Karpas-422 (cell line): ENCODE results near the gene C5orf46. TPM values are rescaled to one million over a fixed set of nuclear protein-coding genes. Genes with fewer than 3 reads are reported as not detected.

Source experiments
- DNase-seq: peaks from one replicate; pipeline ENCODE4 v3.0.0-alpha.2; 2015
- H2AFZ ChIP-seq: fragments of 200-600 bp; sonication (generic); 2 replicates; pipeline ENCODE4 v1.6.1; 2014; ENCODE audit warnings: antibody characterized with exemption, low read length, mixed read lengths
- H3K27ac ChIP-seq: fragments of 200-600 bp; sonication (generic); 2 replicates; pipeline ENCODE4 v1.5.1; 2014; ENCODE audit warnings: mild to moderate bottlenecking, low read length, moderate library complexity
- H3K27me3 ChIP-seq: fragments of 200-600 bp; sonication (generic); 2 replicates; pipeline ENCODE4 v1.6.1; 2014; ENCODE audit warnings: low read length, mixed read lengths
- H3K36me3 ChIP-seq: fragments of 200-600 bp; sonication (generic); 2 replicates; pipeline ENCODE4 v1.6.1; 2014; ENCODE audit warnings: low read length, mixed read lengths; ENCODE audit not compliant: insufficient read depth
- H3K4me1 ChIP-seq: fragments of 200-600 bp; sonication (generic); 2 replicates; pipeline ENCODE4 v1.6.1; 2014; ENCODE audit warnings: mild to moderate bottlenecking, low read length, mixed read lengths
- H3K4me2 ChIP-seq: fragments of 200-600 bp; sonication (generic); 2 replicates; pipeline ENCODE4 v1.6.1; 2014; ENCODE audit warnings: low read length, low read depth, mild to moderate bottlenecking; ENCODE audit not compliant: poor library complexity, severe bottlenecking
- H3K4me3 ChIP-seq: fragments of 200-600 bp; sonication (generic); 2 replicates; pipeline ENCODE4 v1.5.1; 2014; ENCODE audit warnings: mild to moderate bottlenecking, antibody characterized with exemption, low read length, mixed read lengths
- H3K79me2 ChIP-seq: fragments of 200-600 bp; sonication (generic); 2 replicates; pipeline ENCODE4 v1.6.1; 2014; ENCODE audit warnings: mild to moderate bottlenecking, low read length, mixed read lengths
- H3K9ac ChIP-seq: fragments of 200-600 bp; sonication (generic); 2 replicates; pipeline ENCODE4 v1.6.0; 2014; ENCODE audit warnings: low read length
- H3K9me2 ChIP-seq: fragments of 200-600 bp; sonication (generic), shearing (Covaris generic); replicated peaks from 2 replicates; pipeline ENCODE4 v1.6.0; 2014; ENCODE audit warnings: mild to moderate bottlenecking, low read length, moderate library complexity; ENCODE audit not compliant: insufficient read depth
- H3K9me3 ChIP-seq: fragments of 300-700, 200-600 bp; sonication (generic); 2 replicates; pipeline ENCODE4 v1.6.1; 2014; ENCODE audit warnings: low read length, mixed read lengths
- H4K20me1 ChIP-seq: fragments of 200-600 bp; sonication (generic); 2 replicates; pipeline ENCODE4 v1.6.1; 2014; ENCODE audit warnings: mild to moderate bottlenecking, antibody characterized with exemption, low read length, low read depth; ENCODE audit not compliant: insufficient read depth
- total RNA-seq: library from RNA; depleted of rRNA; stranded (reverse); fragments of >200 nt; shearing (Covaris generic); gene quantifications from 2 replicates; pipeline ENCODE4 v1.2.3, GENCODE V29; 2014; ENCODE audit warnings: low replicate concordance

The C5orf46 gene
- total RNA-seq, 1 experiment from 2014 or later: not detected

DNA sequence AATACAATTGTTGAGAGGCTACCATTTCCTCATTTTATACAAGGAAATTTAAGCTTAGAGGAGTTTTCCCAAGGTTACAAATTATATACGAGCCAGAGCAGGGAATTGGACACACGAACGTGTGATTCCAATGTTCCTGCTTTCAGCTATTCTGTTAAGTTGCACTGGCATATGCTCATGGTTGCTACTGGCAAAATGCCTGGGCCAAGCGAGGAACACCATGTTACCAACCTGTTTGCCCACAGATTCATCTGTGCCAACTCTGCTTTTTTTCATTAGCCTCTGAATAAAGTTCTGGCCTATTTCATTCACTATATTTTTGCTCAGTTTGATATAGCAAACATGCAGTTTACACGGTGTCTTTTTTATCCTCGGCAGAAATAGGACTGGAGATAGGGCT is 5.1 kb upstream of the C5orf46 start:
- no peak overlapping the region for H3K27ac ChIP-seq
- H4K20me1 ChIP-seq: no peaks in the 10 kb centered on the region
- H3K36me3 ChIP-seq: no peaks in the 10 kb centered on the region
- H3K79me2 ChIP-seq: no peaks in the 10 kb centered on the region
- H3K9ac ChIP-seq: no peak overlapping the region
- H3K9me3 ChIP-seq: no peaks in the 10 kb centered on the region
- no peak overlapping the region for H3K4me2 ChIP-seq
- no peaks in the 10 kb centered on the region for H3K9me2 ChIP-seq
- H3K4me3 ChIP-seq: no peak overlapping the region
- no peaks in the 10 kb centered on the region for H3K27me3 ChIP-seq
- DNase-seq: no peak
- no peak overlapping the region for H2AFZ ChIP-seq
- H3K4me1 ChIP-seq: 0 out of 2 replicates have a peak, but pooled peaks cover 2% of the 10 kb centered on the region

DNA sequence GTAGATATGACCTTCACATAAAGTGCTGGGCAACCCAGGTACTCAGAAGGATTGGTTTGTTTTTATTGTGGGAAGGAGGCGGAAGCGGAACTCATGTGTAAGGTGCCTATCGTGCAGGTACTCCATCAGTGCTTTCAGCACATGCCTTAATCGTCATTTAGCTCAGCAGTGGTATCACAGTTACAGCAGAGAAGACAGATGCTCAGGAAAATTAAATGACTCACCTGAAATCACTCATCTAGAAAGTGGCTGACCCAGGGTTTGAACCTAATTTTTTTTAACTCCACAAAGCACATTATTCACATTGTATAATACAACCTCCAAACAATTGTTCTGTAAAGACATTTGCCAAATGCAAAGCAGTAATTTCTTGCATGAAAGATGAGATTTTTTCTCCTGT is 2.2 kb downstream of the C5orf46 start:
- Histone ChIP-seq H3K27ac (no peak overlapping the region), H2AFZ (no peak overlapping the region), H3K27me3 (no peaks in the 10 kb centered on the region), H3K9me3 (no peaks in the 10 kb centered on the region), H3K4me2 (no peak overlapping the region), H4K20me1 (no peaks in the 10 kb centered on the region), H3K4me1 (peaks cover 12% of the 10 kb centered on the region), H3K9me2 (no peaks in the 10 kb centered on the region), H3K36me3 (no peaks in the 10 kb centered on the region), H3K9ac (no peak overlapping the region), H3K79me2 (no peaks in the 10 kb centered on the region), H3K4me3 (no peak overlapping the region)
- DNase-seq: no peak

DNA sequence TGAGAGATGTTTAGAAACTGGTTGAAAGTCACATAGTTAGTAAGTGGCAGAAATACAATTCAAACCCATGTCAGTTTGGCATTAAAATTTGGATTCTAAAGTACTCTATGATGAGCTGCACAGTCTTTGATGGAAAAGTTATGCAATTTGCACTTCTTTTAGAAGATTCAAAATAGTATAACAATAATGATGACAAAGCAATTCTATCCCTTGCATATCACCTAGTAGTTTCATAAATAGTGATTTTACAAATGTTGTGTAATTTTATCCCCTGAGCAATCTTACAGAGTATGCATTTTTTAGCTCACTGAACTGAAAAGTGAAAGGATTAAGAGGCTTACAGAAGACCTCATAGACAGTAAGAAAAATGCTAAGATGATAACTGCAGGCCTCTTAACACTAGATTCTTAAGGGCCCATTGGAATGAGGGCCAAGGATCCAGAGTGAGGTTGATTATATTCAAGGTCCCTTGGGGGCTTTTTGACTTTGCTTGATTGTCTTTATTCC is 3.7 kb downstream of the C5orf46 start:
- Histone ChIP-seq H3K9me2 (no peaks in the 10 kb centered on the region), H3K79me2 (no peaks in the 10 kb centered on the region), H3K27ac (no peak overlapping the region), H3K4me1 (peaks cover 12% of the 10 kb centered on the region), H4K20me1 (no peaks in the 10 kb centered on the region), H3K4me3 (no peak overlapping the region), H3K36me3 (no peaks in the 10 kb centered on the region), H3K27me3 (no peaks in the 10 kb centered on the region), H3K9me3 (no peaks in the 10 kb centered on the region), H3K9ac (no peak overlapping the region), H3K4me2 (no peak overlapping the region), H2AFZ (no peak overlapping the region)
- no peak for DNase-seq

DNA sequence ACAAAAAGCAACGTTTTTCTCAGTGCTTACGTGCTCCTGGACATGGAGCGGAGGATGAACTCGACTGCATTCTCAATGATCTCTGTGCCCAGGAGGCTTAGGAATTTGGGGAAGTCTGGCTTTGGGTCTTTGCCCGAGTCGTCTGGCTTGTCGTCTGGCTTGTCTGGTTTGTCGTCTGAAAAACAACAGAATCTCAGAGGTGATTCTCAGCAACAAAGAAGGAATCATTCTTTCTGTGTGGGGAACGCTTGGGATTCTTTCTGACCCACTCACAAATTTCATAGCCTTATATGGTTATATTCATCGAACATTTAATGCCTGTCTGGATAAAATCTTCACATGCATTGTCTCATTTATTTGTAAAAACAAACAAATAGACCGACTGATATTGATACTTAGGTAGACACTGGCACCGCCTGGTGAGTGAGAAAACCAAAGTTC is 4.7 kb downstream of the C5orf46 start:
- H3K79me2 ChIP-seq: no peaks in the 10 kb centered on the region
- DNase-seq: no peak
- no peaks in the 10 kb centered on the region for H3K36me3 ChIP-seq
- H3K27me3 ChIP-seq: no peaks in the 10 kb centered on the region
- H3K4me1 ChIP-seq: peaks cover 12% of the 10 kb centered on the region
- H3K27ac ChIP-seq: no peak overlapping the region
- no peak overlapping the region for H3K4me3 ChIP-seq
- no peak overlapping the region for H3K9ac ChIP-seq
- no peaks in the 10 kb centered on the region for H3K9me2 ChIP-seq
- H3K9me3 ChIP-seq: no peaks in the 10 kb centered on the region
- no peak overlapping the region for H2AFZ ChIP-seq
- no peaks in the 10 kb centered on the region for H4K20me1 ChIP-seq
- H3K4me2 ChIP-seq: no peak overlapping the region

DNA sequence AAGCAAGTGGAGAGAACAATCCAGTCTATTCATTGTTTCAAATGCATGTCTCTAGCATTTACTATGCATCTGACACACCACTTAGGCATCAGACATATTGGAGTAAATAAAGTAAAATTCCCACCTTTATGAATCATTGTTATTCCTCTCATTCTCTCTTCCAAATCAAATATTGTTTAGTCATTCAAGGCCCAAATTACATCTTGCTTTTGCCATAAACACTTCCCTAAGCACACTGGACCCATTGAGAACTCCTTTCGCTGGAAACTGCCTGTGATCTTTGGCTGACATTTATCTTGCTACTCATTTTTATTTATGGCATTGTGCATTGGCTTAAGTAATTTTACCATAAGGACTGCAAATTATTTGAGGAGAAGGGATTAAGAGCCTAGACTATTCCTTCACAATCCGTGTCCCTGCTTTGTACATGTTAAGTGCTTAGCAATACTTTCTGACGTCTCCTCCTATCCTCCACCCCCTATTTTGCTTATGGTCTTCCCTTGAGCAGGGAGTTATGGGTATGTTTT is 7.4 kb downstream of the C5orf46 start:
- Histone ChIP-seq H3K27ac (no peak overlapping the region), H3K79me2 (no peaks in the 10 kb centered on the region), H4K20me1 (no peaks in the 10 kb centered on the region), H3K27me3 (no peaks in the 10 kb centered on the region), H3K36me3 (no peaks in the 10 kb centered on the region), H3K4me2 (no peak overlapping the region), H3K4me3 (no peak overlapping the region), H3K9ac (no peak overlapping the region), H2AFZ (0 out of 2 replicates have a peak overlapping the region, but pooled peaks have one; percentile 12), H3K9me2 (no peaks in the 10 kb centered on the region), H3K4me1 (peaks cover 11% of the 10 kb centered on the region), H3K9me3 (no peaks in the 10 kb centered on the region)
- DNase-seq: no peak

DNA sequence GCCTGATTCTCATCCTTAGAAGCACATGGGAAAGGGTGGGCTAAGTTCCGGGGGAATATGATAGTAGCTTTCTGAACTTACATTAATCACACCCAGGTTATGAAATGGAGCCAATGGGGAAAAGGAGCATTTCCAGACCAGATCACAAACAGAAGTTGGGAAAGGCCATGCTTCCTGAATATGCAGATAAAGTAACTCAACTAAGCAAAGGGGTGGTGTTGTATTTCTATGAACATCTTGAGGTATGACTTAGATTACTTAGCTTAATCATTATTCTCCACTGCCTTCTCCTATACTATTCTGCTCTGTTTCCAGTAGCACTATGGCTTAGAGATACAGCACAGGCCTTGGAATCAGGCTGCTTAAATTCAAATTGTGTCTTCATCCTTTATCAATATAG is 10.5 kb downstream of the C5orf46 start:
- DNase-seq: no peak
- Histone ChIP-seq H3K27ac (no peak overlapping the region), H3K9me2 (no peaks in the 10 kb centered on the region), H3K9me3 (no peaks in the 10 kb centered on the region), H2AFZ (no peak overlapping the region), H3K4me1 (no peaks in the 10 kb centered on the region), H3K4me2 (no peak overlapping the region), H3K79me2 (no peaks in the 10 kb centered on the region), H4K20me1 (no peaks in the 10 kb centered on the region), H3K4me3 (no peak overlapping the region), H3K27me3 (no peaks in the 10 kb centered on the region), H3K36me3 (no peaks in the 10 kb centered on the region), H3K9ac (no peak overlapping the region)

DNA sequence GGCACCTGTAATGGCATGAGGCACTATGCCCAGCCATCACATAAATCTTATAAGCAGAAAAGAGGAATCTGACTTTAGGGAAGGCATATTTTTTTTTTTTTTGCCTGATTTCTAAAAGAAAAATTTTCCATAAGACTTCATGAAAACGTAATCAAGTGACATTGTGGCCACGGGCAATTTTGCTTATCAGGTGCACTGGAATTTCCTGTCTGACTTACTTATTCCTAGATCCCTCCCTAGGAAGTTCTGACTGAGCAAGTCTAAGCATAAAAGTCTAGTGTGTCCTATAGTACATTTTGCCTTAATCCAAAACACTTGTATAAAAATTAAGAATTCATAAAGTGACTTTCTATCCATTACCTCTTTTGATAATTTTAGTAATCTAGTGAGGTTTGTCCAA is 12.5 kb downstream of the C5orf46 start:
- Histone ChIP-seq H3K36me3 (no peaks in the 10 kb centered on the region), H3K9me3 (no peaks in the 10 kb centered on the region), H2AFZ (no peak overlapping the region), H3K4me3 (no peak overlapping the region), H3K4me2 (no peak overlapping the region), H3K9me2 (no peaks in the 10 kb centered on the region), H3K4me1 (no peaks in the 10 kb centered on the region), H3K27ac (no peak overlapping the region), H3K9ac (no peak overlapping the region), H3K27me3 (no peaks in the 10 kb centered on the region), H3K79me2 (no peaks in the 10 kb centered on the region), H4K20me1 (no peaks in the 10 kb centered on the region)
- no peak for DNase-seq

DNA sequence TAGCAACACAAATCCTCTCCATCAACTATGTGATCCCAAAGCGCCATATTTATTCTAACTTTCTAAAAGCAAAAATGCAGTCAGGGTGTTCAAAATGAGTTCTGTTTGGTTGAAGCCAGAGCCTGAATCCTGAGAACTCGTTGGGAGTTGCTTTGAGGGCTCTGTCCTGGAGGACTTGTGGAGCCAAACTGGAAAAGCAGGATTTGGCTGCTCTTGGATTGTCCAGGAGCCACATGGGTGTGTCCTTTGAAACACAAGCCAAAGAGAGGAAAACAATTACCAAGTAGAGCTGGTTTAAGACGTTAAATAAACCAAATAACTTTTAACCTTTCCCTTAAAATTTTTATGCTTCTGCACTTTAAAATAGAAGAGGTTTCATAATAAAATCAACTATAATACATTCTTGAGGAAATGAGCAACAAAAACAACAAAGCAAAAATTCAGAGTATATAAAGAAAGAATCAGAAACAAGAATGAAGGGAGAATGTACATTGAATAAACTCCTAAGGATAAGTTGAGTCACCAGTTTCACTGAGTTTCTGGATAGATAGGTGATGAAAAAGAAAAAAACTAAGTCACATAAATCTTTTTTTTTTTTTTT is 13.5 kb downstream of the C5orf46 start:
- Histone ChIP-seq H3K36me3 (no peaks in the 10 kb centered on the region), H3K4me2 (no peak overlapping the region), H3K4me3 (no peak overlapping the region), H3K27ac (no peak overlapping the region), H3K9ac (no peak overlapping the region), H3K27me3 (no peaks in the 10 kb centered on the region), H3K9me3 (no peaks in the 10 kb centered on the region), H2AFZ (no peak overlapping the region), H4K20me1 (no peaks in the 10 kb centered on the region), H3K4me1 (no peaks in the 10 kb centered on the region), H3K79me2 (no peaks in the 10 kb centered on the region), H3K9me2 (no peaks in the 10 kb centered on the region)
- no peak for DNase-seq
